ENCODE measurements around the gene MTRFR. TPM values are rescaled to one million over a fixed set of nuclear protein-coding genes. Genes with fewer than 3 reads are reported as not detected.
A peak's percentile ranks its signal among the peaks of the same experiment; 100 is the strongest.

The MTRFR gene
- total RNA-seq, 1 experiment from 2014 or later = 15.7 TPM

DNA sequence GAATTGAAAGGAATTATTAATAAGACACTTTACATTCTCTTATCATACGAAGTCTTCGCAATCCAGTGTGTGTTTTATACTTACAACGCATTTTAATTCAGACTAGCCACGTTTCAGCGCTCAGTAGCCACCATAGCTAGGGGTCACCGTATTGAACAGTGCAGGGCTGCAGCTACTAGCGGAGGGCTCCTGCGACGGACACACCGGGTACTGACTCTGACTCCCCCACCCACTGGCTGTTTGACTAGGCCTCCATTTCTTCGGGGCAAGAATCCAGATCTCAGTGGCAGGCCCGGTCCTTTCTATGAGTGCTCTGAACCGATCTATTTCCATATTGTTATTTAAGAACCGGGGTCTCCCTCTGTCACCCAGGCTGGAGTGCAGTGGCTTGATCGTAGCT is 39.9 kb downstream of the MTRFR start:
- ChIA-PET POLR2A (interaction anchor here (0.6 kb wide), 1 partner anchor 90 kb away, joined by 6 read pairs; no protein-coding TSS in a partner anchor), CTCF (no interaction called here)
- Mint-ChIP-seq H3K4me3 (peak overlapping the region; percentile 73), H3K27ac (peak overlapping the region; percentile 60; the same call in 1 of the 2 replicates), H3K4me1 (peaks cover 29% of the 10 kb centered on the region), H3K27me3 (ENCODE audit: low read depth) (no peaks in the 10 kb centered on the region), H3K9me3 (no peaks in the 10 kb centered on the region), H3K36me3 (no peaks in the 10 kb centered on the region)
- TF ChIP-seq NFYB (CRISPR knock-in tag; conservative IDR thresholded peaks at IDR 0.05; ENCODE audit: low read depth) (0 out of 2 replicates have a peak, but pooled peaks have one; percentile 10), PRRX2 (CRISPR knock-in tag; IDR thresholded peaks at IDR 0.05) (no peak), ZNF121 (CRISPR knock-in tag; IDR thresholded peaks at IDR 0.05) (0 out of 2 replicates have a peak, but pooled peaks have one; percentile 15)
- TF ChIP-seq, protein P1, sequence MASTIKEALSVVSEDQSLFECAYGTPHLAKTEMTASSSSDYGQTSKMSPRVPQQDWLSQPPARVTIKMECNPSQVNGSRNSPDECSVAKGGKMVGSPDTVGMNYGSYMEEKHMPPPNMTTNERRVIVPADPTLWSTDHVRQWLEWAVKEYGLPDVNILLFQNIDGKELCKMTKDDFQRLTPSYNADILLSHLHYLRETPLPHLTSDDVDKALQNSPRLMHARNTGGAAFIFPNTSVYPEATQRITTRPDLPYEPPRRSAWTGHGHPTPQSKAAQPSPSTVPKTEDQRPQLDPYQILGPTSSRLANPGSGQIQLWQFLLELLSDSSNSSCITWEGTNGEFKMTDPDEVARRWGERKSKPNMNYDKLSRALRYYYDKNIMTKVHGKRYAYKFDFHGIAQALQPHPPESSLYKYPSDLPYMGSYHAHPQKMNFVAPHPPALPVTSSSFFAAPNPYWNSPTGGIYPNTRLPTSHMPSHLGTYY (CRISPR knock-in tag; IDR thresholded peaks at IDR 0.05) = no peak
- DNase-seq (ENCODE audit: low spot score) (no peak), ATAC-seq (no peak)

DNA sequence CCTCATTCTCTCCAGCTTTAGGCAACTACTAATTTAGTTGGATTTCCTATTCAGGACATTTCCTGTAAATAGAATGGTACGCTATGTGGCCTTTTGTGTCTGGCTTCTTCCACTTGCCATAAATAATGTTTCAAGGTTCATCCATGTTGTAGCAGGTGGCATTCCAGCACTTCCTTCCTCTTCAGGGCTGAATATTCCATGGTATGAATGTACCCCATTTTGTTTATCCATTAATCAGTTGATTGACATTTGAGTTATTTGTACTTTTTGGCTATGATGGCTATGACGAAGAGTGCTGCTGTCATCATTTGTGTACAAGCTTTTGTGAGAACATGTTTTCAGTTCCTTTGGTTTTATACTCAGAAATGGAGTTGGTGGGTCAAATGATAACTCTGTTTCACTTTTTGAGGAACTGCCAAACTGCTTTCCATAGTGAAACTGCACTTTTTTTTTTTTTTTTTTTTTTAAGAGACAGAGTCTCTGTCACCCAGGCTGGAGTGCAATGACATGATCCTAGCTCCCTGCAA is 44.9 kb downstream of the MTRFR start:
- ChIA-PET CTCF (interaction anchor here (0.7 kb wide), 1 partner anchor 87 kb away, joined by 3 read pairs; no protein-coding TSS in a partner anchor), POLR2A (interaction anchor here (0.6 kb wide), 1 partner anchor 19 kb away, joined by 6 read pairs; no protein-coding TSS in a partner anchor)
- DNase-seq (ENCODE audit: low spot score) = no peak
- no peak for TF ChIP-seq ESRRA (CRISPR knock-in tag; IDR thresholded peaks at IDR 0.05; ENCODE audit: borderline replicate concordance)
- TF ChIP-seq, protein P2, sequence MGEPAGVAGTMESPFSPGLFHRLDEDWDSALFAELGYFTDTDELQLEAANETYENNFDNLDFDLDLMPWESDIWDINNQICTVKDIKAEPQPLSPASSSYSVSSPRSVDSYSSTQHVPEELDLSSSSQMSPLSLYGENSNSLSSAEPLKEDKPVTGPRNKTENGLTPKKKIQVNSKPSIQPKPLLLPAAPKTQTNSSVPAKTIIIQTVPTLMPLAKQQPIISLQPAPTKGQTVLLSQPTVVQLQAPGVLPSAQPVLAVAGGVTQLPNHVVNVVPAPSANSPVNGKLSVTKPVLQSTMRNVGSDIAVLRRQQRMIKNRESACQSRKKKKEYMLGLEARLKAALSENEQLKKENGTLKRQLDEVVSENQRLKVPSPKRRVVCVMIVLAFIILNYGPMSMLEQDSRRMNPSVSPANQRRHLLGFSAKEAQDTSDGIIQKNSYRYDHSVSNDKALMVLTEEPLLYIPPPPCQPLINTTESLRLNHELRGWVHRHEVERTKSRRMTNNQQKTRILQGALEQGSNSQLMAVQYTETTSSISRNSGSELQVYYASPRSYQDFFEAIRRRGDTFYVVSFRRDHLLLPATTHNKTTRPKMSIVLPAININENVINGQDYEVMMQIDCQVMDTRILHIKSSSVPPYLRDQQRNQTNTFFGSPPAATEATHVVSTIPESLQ (CRISPR knock-in tag; IDR thresholded peaks at IDR 0.05) = no peak
- TF ChIP-seq, protein P3, sequence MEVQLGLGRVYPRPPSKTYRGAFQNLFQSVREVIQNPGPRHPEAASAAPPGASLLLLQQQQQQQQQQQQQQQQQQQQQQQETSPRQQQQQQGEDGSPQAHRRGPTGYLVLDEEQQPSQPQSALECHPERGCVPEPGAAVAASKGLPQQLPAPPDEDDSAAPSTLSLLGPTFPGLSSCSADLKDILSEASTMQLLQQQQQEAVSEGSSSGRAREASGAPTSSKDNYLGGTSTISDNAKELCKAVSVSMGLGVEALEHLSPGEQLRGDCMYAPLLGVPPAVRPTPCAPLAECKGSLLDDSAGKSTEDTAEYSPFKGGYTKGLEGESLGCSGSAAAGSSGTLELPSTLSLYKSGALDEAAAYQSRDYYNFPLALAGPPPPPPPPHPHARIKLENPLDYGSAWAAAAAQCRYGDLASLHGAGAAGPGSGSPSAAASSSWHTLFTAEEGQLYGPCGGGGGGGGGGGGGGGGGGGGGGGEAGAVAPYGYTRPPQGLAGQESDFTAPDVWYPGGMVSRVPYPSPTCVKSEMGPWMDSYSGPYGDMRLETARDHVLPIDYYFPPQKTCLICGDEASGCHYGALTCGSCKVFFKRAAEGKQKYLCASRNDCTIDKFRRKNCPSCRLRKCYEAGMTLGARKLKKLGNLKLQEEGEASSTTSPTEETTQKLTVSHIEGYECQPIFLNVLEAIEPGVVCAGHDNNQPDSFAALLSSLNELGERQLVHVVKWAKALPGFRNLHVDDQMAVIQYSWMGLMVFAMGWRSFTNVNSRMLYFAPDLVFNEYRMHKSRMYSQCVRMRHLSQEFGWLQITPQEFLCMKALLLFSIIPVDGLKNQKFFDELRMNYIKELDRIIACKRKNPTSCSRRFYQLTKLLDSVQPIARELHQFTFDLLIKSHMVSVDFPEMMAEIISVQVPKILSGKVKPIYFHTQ (CRISPR knock-in tag; IDR thresholded peaks at IDR 0.05) = no peak
- Mint-ChIP-seq H3K36me3 (no peaks in the 10 kb centered on the region), H3K9me3 (no peaks in the 10 kb centered on the region), H3K27me3 (ENCODE audit: low read depth) (no peaks in the 10 kb centered on the region), H3K4me1 (peaks cover 5% of the 10 kb centered on the region), H3K27ac (0 out of 2 replicates have a peak overlapping the region, but pooled peaks have one; percentile 28), H3K4me3 (no peak overlapping the region)
- no peak for ATAC-seq

DNA sequence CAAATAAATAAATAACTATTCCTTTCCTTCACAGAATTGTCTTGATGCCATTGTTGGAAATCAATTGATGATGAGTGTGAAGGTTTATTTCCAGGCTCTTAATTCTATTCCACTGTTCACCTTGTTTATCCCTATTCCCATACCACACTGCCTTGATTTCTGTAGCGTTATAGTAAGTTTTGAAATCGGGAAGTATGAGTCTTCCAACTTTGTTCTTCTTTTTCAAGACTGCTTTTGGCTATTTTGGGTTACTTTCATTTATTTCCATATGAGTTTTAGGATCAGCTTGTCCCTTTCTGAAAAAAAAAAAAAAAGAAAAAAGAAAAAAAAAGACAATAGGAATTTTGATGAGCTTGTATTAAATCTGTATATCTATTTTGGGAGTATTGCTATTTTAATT is 47.7 kb downstream of the MTRFR start:
- ATAC-seq (no peak), DNase-seq (ENCODE audit: low spot score) (no peak)
- H3K4me3 Mint-ChIP-seq = no peak overlapping the region
- no peaks in the 10 kb centered on the region for H3K4me1 Mint-ChIP-seq
- TF ChIP-seq ZNF263 (CRISPR knock-in tag; IDR thresholded peaks at IDR 0.05; ENCODE audit: low read depth) (no peak), GTF2I (CRISPR knock-in tag; conservative IDR thresholded peaks at IDR 0.05) (no peak), ETV6 (CRISPR knock-in tag; IDR thresholded peaks at IDR 0.05) (no peak), FOXJ3 (CRISPR knock-in tag; IDR thresholded peaks at IDR 0.05; ENCODE audit: borderline replicate concordance) (no peak), JUN (CRISPR knock-in tag; IDR thresholded peaks at IDR 0.05) (no peak), ZNF396 (CRISPR knock-in tag; IDR thresholded peaks at IDR 0.05; ENCODE audit: borderline replicate concordance) (no peak), ZNF416 (CRISPR knock-in tag; IDR thresholded peaks at IDR 0.05) (no peak), JAZF1 (CRISPR knock-in tag; IDR thresholded peaks at IDR 0.05) (no peak), EMX1 (CRISPR knock-in tag; IDR thresholded peaks at IDR 0.05) (no peak), ZNF317 (CRISPR knock-in tag; IDR thresholded peaks at IDR 0.05; ENCODE audit: borderline replicate concordance, low read depth) (no peak), MXD4 (CRISPR knock-in tag; IDR thresholded peaks at IDR 0.05; ENCODE audit: borderline replicate concordance) (no peak), TP53 (CRISPR knock-in tag; IDR thresholded peaks at IDR 0.05) (no peak), MYBL2 (CRISPR knock-in tag; IDR thresholded peaks at IDR 0.05) (no peak), RORB (CRISPR knock-in tag; IDR thresholded peaks at IDR 0.05) (no peak), NFATC4 (CRISPR knock-in tag; IDR thresholded peaks at IDR 0.05) (no peak), ELF4 (CRISPR knock-in tag; IDR thresholded peaks at IDR 0.05; ENCODE audit: low read depth) (no peak), NR3C1 (CRISPR knock-in tag; conservative IDR thresholded peaks at IDR 0.05; ENCODE audit: low read depth) (no peak)
- TF ChIP-seq, protein P4, sequence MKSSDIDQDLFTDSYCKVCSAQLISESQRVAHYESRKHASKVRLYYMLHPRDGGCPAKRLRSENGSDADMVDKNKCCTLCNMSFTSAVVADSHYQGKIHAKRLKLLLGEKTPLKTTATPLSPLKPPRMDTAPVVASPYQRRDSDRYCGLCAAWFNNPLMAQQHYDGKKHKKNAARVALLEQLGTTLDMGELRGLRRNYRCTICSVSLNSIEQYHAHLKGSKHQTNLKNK (CRISPR knock-in tag; IDR thresholded peaks at IDR 0.05) = no peak
- TF ChIP-seq, protein P5, sequence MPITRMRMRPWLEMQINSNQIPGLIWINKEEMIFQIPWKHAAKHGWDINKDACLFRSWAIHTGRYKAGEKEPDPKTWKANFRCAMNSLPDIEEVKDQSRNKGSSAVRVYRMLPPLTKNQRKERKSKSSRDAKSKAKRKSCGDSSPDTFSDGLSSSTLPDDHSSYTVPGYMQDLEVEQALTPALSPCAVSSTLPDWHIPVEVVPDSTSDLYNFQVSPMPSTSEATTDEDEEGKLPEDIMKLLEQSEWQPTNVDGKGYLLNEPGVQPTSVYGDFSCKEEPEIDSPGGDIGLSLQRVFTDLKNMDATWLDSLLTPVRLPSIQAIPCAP (CRISPR knock-in tag; IDR thresholded peaks at IDR 0.05) = no peak
- no peak overlapping the region for H3K27ac Mint-ChIP-seq
- CTCF ChIA-PET = interaction anchor here (0.6 to 2.9 kb wide), 2 partner anchors 16 to 43 kb away, joined by 3 to 11 read pairs; no protein-coding TSS in a partner anchor
- H3K9me3 Mint-ChIP-seq = no peaks in the 10 kb centered on the region
- POLR2A ChIA-PET = interaction anchor here (0.7 kb wide), 1 partner anchor 187 kb away, joined by 3 read pairs; no protein-coding TSS in a partner anchor
- no peaks in the 10 kb centered on the region for H3K36me3 Mint-ChIP-seq
- no peaks in the 10 kb centered on the region for H3K27me3 Mint-ChIP-seq (ENCODE audit: low read depth)

All from WTC11 (cell line).